Ovary (tissue), 9 donors: Measurements from ENCODE around the gene TLNRD1. TPM values are rescaled to one million over a fixed set of nuclear protein-coding genes. Genes with fewer than 3 reads are reported as not detected.

Source experiments
- DNase-seq, 5 donors: peaks; one replicate each; pipeline ENCODE4 v3.0.0-alpha.2; 2019 to 2020
- H3K27ac ChIP-seq, 2 donors: fragments of 200-600 bp; one replicate each; pipeline versions ENCODE4 v1.5.1 to v1.8.0; 2019 to 2022
- H3K27me3 ChIP-seq: fragments of 200-600 bp; one replicate; pipeline ENCODE4 v1.8.0; 2022
- H3K36me3 ChIP-seq: fragments of 200-600 bp; sonication (generic); one replicate; pipeline ENCODE4 v1.5.1; 2019
- H3K4me1 ChIP-seq: one replicate; pipeline ENCODE4 v1.8.1; 2013; ENCODE audit warnings: mild to moderate bottlenecking, moderate library complexity; ENCODE audit not compliant: insufficient read depth
- H3K4me3 ChIP-seq: fragments of 200-600 bp; sonication (generic); one replicate; pipeline ENCODE4 v1.5.1; 2017
- H3K9me3 ChIP-seq, 2 donors: fragments of 200-600 bp in 1 of 2; sonication (generic) in 1 of 2; one replicate each; pipeline versions ENCODE4 v1.5.1 to v1.8.1; 2013 to 2019; ENCODE audit warnings: mild to moderate bottlenecking in 1 of 2, moderate library complexity in 1 of 2
- CTCF ChIP-seq, 3 donors: fragments of 450-650 bp in 2 of 3; fragments of 200-600 bp in 1 of 3; IDR thresholded peaks; one replicate each; pipeline versions ENCODE4 v1.5.1 to v1.8.0; 2016 to 2022; ENCODE audit warnings: antibody characterized with exemption in 3 of 3, mild to moderate bottlenecking in 1 of 3
- EP300 ChIP-seq: sonication (generic); formaldehyde crosslinking; IDR thresholded peaks from one replicate; pipeline ENCODE4 v1.6.1; 2017; ENCODE audit warnings: antibody characterized with exemption
- POLR2A ChIP-seq: fragments of 450-650 bp; IDR thresholded peaks from one replicate; pipeline ENCODE4 v1.6.1; 2017; ENCODE audit warnings: antibody characterized with exemption, mild to moderate bottlenecking, moderate library complexity
- WGBS, 3 donors: extraction: QIAGEN DNeasy Blood & Tissue Kit in 1 of 3; methylation state at CpG; one replicate each; pipeline versions ENCODE4 v1.1.5 to v1.1.7; 2013 to 2017; 5-methylcytosine and 5-hydroxymethylcytosine counted together
- intact Hi-C, 4 donors: fragments of 100-400 bp; cut with DNase I; formaldehyde crosslinking; loops; one replicate each; pipeline versions ENCODE4 v1.11.0 to v1.15.1; 2022 to 2023
- polyA plus RNA-seq, 2 donors: library from polyadenylated mRNA; stranded (reverse); fragments of 200-250 nt in 1 of 2; fragments of 350-450 nt in 1 of 2; fragmentation: Illumina TruSeq in 1 of 2; extraction: RNeasy Lipid Tissue Mini Kit (QIAGEN cat#74804) in 1 of 2; gene quantifications; one replicate each; pipeline ENCODE4 v1.2.3, GENCODE V29; 2013 to 2014
- total RNA-seq, 7 donors: library from RNA; depleted of rRNA in 2 of 7; stranded (reverse); fragments of >200 nt in 2 of 7; fragmentation: NEBNext Ultra II Directional in 3 of 7; extraction: Animal tissue kit (Norgen Biotek cat#: 25700) in 3 of 7; gene quantifications; one replicate each; pipeline versions ENCODE4 v1.1.0 to v1.2.4, GENCODE V29; 2016 to 2023
- donor health status: DM: no; HTN: no; CAD: no; lungs with moderate emphysema.
- donor health status: DM: no; HTN: no; CAD: no.
- donor health status: Bipolar disorder and iron deficiency.
- donor health status: DM: yes; HTN: yes; CAD: no.
- donor health status: DM: no; HTN: no; CAD: no.
- donor health status: DM: yes; HTN: yes; CAD: no.

Gene TLNRD1
- total and polyA plus RNA-seq, 9 donors: 4.2 to 15.2 (median 10.3) TPM

- Histone ChIP-seq H3K4me3 (peak overlapping the region; percentile 90), H3K9me3 (no peaks in the 10 kb centered on the region), H3K36me3 (no peaks in the 10 kb centered on the region), H3K4me1 (peaks cover 18% of the 10 kb centered on the region), H3K27ac (peak overlapping the region; percentile 72 to 74), H3K27me3 (no peaks in the 10 kb centered on the region)
- TF ChIP-seq CTCF (IDR thresholded peaks at IDR 0.05) (no peak), EP300 (no peak), POLR2A (no peak)
- 0 to 1% (median 0%) methylated on average over 7 of the region's 7 CpGs for WGBS, 3 donors
- DNase-seq: peak in 1 of 5 donors; percentile 19
- intact Hi-C loops: loop anchor here in 2 of 4 donors (5.0 to 10.0 kb wide), 2 partner anchors 118 to 534 kb away; no protein-coding TSS in a partner anchor
These were observed 11.6 kb upstream of the TLNRD1 start for GRCh38 chr15:80989081-80989517.

GRCh38 chr15:80989518-80990478 lies 10.9 kb upstream of the TLNRD1 start, which contains the start of gene MESD:
Gene MESD, minus strand, starts transcription at chr15:80989819. Its CDS starts 28 bp downstream, at chr15:80989791.
- Histone ChIP-seq H3K27ac (peak within 1 kb of the TSS; percentile 82 to 84), H3K4me1 (peaks cover 18% of the 10 kb centered on the region), H3K27me3 (no peaks in the 10 kb centered on the region), H3K4me3 (peak within 1 kb of the TSS; percentile 90), H3K9me3 (no peaks in the 10 kb centered on the region), H3K36me3 (no peaks in the 10 kb centered on the region)
- intact Hi-C loops: loop anchor here in 2 of 4 donors (5.0 to 10.0 kb wide), 2 partner anchors 118 to 535 kb away; no protein-coding TSS in a partner anchor
- WGBS, 3 donors: 0% methylated on average over 61 to 63 of the region's 63 CpGs
- TF ChIP-seq CTCF (IDR thresholded peaks at IDR 0.05) (no peak), POLR2A (peak; percentile 70)
- DNase-seq: peak; percentile 98 to 99 (median 99)

GRCh38 chr15:80990955-80991354 lies 9.8 kb upstream of the TLNRD1 start:
- intact Hi-C loops: no loop called here
- no peak for DNase-seq
- Histone ChIP-seq H3K4me3 (no peak overlapping the region), H3K4me1 (peaks cover 14% of the 10 kb centered on the region), H3K9me3 (no peaks in the 10 kb centered on the region), H3K27ac (peak overlapping the region in 1 of 2 donors; percentile 82), H3K36me3 (no peaks in the 10 kb centered on the region), H3K27me3 (no peaks in the 10 kb centered on the region)
- 89 to 93% (median 92%) methylated on average over 1 of the region's 1 CpG for WGBS, 3 donors
- TF ChIP-seq POLR2A (no peak), EP300 (no peak), CTCF (IDR thresholded peaks at IDR 0.05) (no peak)

GRCh38 chr15:80991421-80991820 lies 9.3 kb upstream of the TLNRD1 start:
- Histone ChIP-seq H3K27me3 (no peaks in the 10 kb centered on the region), H3K4me1 (peaks cover 14% of the 10 kb centered on the region), H3K36me3 (no peaks in the 10 kb centered on the region), H3K4me3 (no peak overlapping the region), H3K27ac (peak overlapping the region in 1 of 2 donors; percentile 82), H3K9me3 (no peaks in the 10 kb centered on the region)
- peak in 3 of 5 donors; percentile 45 to 74 (median 51) for DNase-seq
- WGBS, 3 donors: 44 to 61% (median 61%) methylated on average over 5 of the region's 5 CpGs
- TF ChIP-seq EP300 (no peak), POLR2A (no peak), CTCF (IDR thresholded peaks at IDR 0.05) (no peak)
- intact Hi-C loops: no loop called here
